Fibroblast of lung (primary cell): Measurements from ENCODE around the gene C4orf54. TPM values are rescaled to one million over a fixed set of nuclear protein-coding genes. Genes with fewer than 3 reads are reported as not detected.

Experiments
- DNase-seq, 2 donors: peaks; one replicate each; pipeline versions ENCODE4 v3.0.0 to v3.0.0-alpha.2; 2010; ENCODE audit warnings: low read depth in 2 of 2
- H2AFZ ChIP-seq: 2 replicates; pipeline ENCODE4 v1.5.1; 2012; ENCODE audit warnings: low read length, control low read depth, inconsistent platforms
- H3K27ac ChIP-seq: 2 replicates; pipeline ENCODE4 v1.5.1; 2011; ENCODE audit warnings: low read length, control low read depth; ENCODE audit not compliant: insufficient read depth
- H3K27me3 ChIP-seq: 2 replicates; pipeline ENCODE4 v1.5.1; 2011; ENCODE audit warnings: mild to moderate bottlenecking, low read length; ENCODE audit not compliant: control insufficient read depth, insufficient read depth
- H3K36me3 ChIP-seq: 2 replicates; pipeline ENCODE4 v1.5.1; 2011; ENCODE audit warnings: low read length; ENCODE audit not compliant: control insufficient read depth, insufficient read depth
- H3K4me1 ChIP-seq: 2 replicates; pipeline ENCODE4 v1.5.1; 2011; ENCODE audit warnings: low read length; ENCODE audit not compliant: control insufficient read depth, insufficient read depth; ENCODE audit errors: extremely low read depth
- H3K4me2 ChIP-seq: 2 replicates; pipeline ENCODE4 v1.5.1; 2011; ENCODE audit warnings: low read length, control low read depth; ENCODE audit not compliant: insufficient read depth; ENCODE audit errors: extremely low read depth
- H3K4me3 ChIP-seq, 4 experiments: fragments of 200-600 bp in 1 of 4; sonication (generic) in 1 of 4; replicated peaks in 1 of 4; 2 replicates each; pipeline ENCODE4 v1.5.1; 2011 to 2016; ENCODE audit warnings: low read length in 4 of 4, low read depth in 3 of 4, mild to moderate bottlenecking in 3 of 4, control low read depth in 2 of 4, inconsistent platforms in 1 of 4, mixed read lengths in 1 of 4; ENCODE audit not compliant: insufficient read depth in 1 of 4; ENCODE audit errors: control extremely low read depth in 1 of 4
- H3K79me2 ChIP-seq: 2 replicates; pipeline ENCODE4 v1.5.1; 2012; ENCODE audit warnings: mild to moderate bottlenecking, low read length, inconsistent platforms; ENCODE audit not compliant: control insufficient read depth, insufficient read depth
- H3K9ac ChIP-seq: 2 replicates; pipeline ENCODE4 v1.5.1; 2011; ENCODE audit warnings: mild to moderate bottlenecking, low read length, control low read depth; ENCODE audit not compliant: insufficient read depth
- H3K9me3 ChIP-seq: 2 replicates; pipeline ENCODE4 v1.5.1; 2012; ENCODE audit warnings: low read depth, low read length; ENCODE audit not compliant: control insufficient read depth, insufficient read depth
- H4K20me1 ChIP-seq: 2 replicates; pipeline ENCODE4 v1.5.1; 2011; ENCODE audit warnings: low read length; ENCODE audit not compliant: control insufficient read depth, insufficient read depth; ENCODE audit errors: extremely low read depth
- EZH2 ChIP-seq: IDR thresholded peaks from 2 replicates; pipeline ENCODE4 v1.5.1; 2012; ENCODE audit warnings: low read length, control low read depth, mild to moderate bottlenecking; ENCODE audit errors: missing control alignments
- polyA minus RNA-seq: library from RNA; depleted of rRNA, polyadenylated mRNA; stranded (reverse); fragments of >200 nt; gene quantifications from 2 replicates; pipeline ENCODE4 v1.2.3, GENCODE V29; 2011; ENCODE audit warnings: low replicate concordance
- polyA plus RNA-seq, 2 donors: library from polyadenylated mRNA; depleted of rRNA in 1 of 2; stranded (reverse) in 1 of 2; unstranded in 1 of 2; fragments of >200 nt; gene quantifications; 2 replicates each; pipeline ENCODE4 v1.2.1, GENCODE V29; 2011 to 2012; ENCODE audit warnings: missing spikeins in 1 of 2
- total RNA-seq: library from RNA; depleted of rRNA; stranded (reverse); fragments of >200 nt; gene quantifications from 2 replicates; pipeline ENCODE4 v1.2.1, GENCODE V29; 2014
- TF ChIP-seq, protein P1 (sequence below), 2 donors: IDR thresholded peaks in 1 of 2; conservative IDR thresholded peaks in 1 of 2; 1 replicate in 1 of 2; 2 replicates in 1 of 2; pipeline ENCODE4 v1.5.1; 2011 to 2012; ENCODE audit warnings: low read length in 2 of 2, control low read depth in 1 of 2, inconsistent platforms in 1 of 2, low read depth in 1 of 2, mild to moderate bottlenecking in 1 of 2

The C4orf54 gene
- total RNA-seq (under 0.01 TPM in 1 of 2 replicates, not detected in the other), polyA plus RNA-seq (0.01 TPM in 2 replicates), polyA minus RNA-seq (not detected in 2 replicates)
- not detected in 2 replicates for polyA plus RNA-seq (2012)

- Histone ChIP-seq H2AFZ (no peak within 1 kb of the TSS), H3K79me2 (no peaks in the 10 kb centered on the region), H3K4me2 (no peak within 1 kb of the TSS), H3K9me3 (no peaks in the 10 kb centered on the region), H3K9ac (no peak within 1 kb of the TSS), H4K20me1 (no peaks in the 10 kb centered on the region), H3K4me1 (no peaks in the 10 kb centered on the region), H3K4me3 (no peak within 1 kb of the TSS), H3K36me3 (no peaks in the 10 kb centered on the region), H3K27me3 (no peaks in the 10 kb centered on the region), H3K27ac (no peak within 1 kb of the TSS)
- peak in 1 of 2 donors; percentile 41 for DNase-seq
- TF ChIP-seq EZH2, result no peak
- TF ChIP-seq, protein P1, sequence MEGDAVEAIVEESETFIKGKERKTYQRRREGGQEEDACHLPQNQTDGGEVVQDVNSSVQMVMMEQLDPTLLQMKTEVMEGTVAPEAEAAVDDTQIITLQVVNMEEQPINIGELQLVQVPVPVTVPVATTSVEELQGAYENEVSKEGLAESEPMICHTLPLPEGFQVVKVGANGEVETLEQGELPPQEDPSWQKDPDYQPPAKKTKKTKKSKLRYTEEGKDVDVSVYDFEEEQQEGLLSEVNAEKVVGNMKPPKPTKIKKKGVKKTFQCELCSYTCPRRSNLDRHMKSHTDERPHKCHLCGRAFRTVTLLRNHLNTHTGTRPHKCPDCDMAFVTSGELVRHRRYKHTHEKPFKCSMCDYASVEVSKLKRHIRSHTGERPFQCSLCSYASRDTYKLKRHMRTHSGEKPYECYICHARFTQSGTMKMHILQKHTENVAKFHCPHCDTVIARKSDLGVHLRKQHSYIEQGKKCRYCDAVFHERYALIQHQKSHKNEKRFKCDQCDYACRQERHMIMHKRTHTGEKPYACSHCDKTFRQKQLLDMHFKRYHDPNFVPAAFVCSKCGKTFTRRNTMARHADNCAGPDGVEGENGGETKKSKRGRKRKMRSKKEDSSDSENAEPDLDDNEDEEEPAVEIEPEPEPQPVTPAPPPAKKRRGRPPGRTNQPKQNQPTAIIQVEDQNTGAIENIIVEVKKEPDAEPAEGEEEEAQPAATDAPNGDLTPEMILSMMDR (conservative IDR thresholded peaks at IDR 0.05 in 1 of 2, IDR thresholded peaks at IDR 0.05 in 1 of 2; ENCODE audit: low read depth in 1 of 2, low read length in 2 of 2), result no peak
These were observed at the start of gene C4orf54 for GRCh38 chr4:99657798-99658197. C4orf54 (minus strand) TSS chr4:99657828; CDS start chr4:99654648, 3,180 bp downstream.

GRCh38 chr4:99705891-99706290 lies 48.3 kb upstream of the C4orf54 start:
- Histone ChIP-seq H2AFZ (no peak overlapping the region), H3K27ac (no peak overlapping the region), H4K20me1 (no peaks in the 10 kb centered on the region), H3K4me1 (no peaks in the 10 kb centered on the region), H3K9ac (no peak overlapping the region), H3K9me3 (no peaks in the 10 kb centered on the region), H3K79me2 (no peaks in the 10 kb centered on the region), H3K4me2 (no peak overlapping the region), H3K36me3 (no peaks in the 10 kb centered on the region), H3K4me3 (no peak overlapping the region), H3K27me3 (no peaks in the 10 kb centered on the region)
- DNase-seq, result no peak
- TF ChIP-seq EZH2, result no peak
- TF ChIP-seq, protein P1 (conservative IDR thresholded peaks at IDR 0.05 in 1 of 2, IDR thresholded peaks at IDR 0.05 in 1 of 2; ENCODE audit: low read depth in 1 of 2, low read length in 2 of 2), result no peak

DNA sequence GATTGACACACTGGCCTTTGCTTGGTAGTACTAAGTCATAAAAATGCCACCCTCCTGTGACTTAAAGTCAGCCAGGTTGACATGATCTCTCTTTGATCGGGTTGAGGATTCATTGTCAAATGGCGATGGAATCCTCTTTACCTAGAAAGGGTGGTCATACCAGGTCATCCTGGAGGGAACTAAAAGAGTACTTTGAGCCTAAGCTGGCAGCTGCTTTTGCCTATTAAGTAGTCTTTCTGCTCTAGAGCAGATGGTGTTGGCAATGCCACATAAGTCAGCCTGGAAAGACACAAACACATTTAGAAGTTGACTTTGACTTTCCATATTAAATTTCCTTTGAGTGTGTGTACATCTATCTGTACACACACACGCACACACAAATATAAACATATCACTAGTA lies 39.2 kb upstream of the C4orf54 start:
- Histone ChIP-seq H3K4me2 (no peak overlapping the region), H3K4me3 (no peak overlapping the region), H3K27me3 (no peaks in the 10 kb centered on the region), H3K9me3 (no peaks in the 10 kb centered on the region), H3K27ac (no peak overlapping the region), H2AFZ (no peak overlapping the region), H3K4me1 (no peaks in the 10 kb centered on the region), H3K9ac (no peak overlapping the region), H4K20me1 (no peaks in the 10 kb centered on the region), H3K79me2 (no peaks in the 10 kb centered on the region), H3K36me3 (no peaks in the 10 kb centered on the region)
- TF ChIP-seq EZH2, result no peak
- TF ChIP-seq, protein P1 (conservative IDR thresholded peaks at IDR 0.05 in 1 of 2, IDR thresholded peaks at IDR 0.05 in 1 of 2; ENCODE audit: low read depth in 1 of 2, low read length in 2 of 2), result no peak
- no peak for DNase-seq
